ENCODE data around the gene BCL7A.

Gene BCL7A

GRCh38 chr12:122093098-122093883, 71.6 kb downstream of the BCL7A start:
- Histone ChIP-seq H3K4me1 (ENCODE audit: low read length) (no peaks in the 10 kb centered on the region), H3K36me3 (replicated peaks; ENCODE audit: insufficient read depth, low read length) (no peaks in the 10 kb centered on the region), H3K9me2 (replicated peaks; ENCODE audit: insufficient read depth, low read length) (no peaks in the 10 kb centered on the region), H3K4me3 (ENCODE audit: low read length) (no peak overlapping the region), H3K79me2 (ENCODE audit: low read length) (peaks cover 95% of the 10 kb centered on the region), H2AFZ (ENCODE audit: low read length) (no peak overlapping the region), H3K9ac (ENCODE audit: low read length) (no peak overlapping the region), H3K9me3 (replicated peaks; ENCODE audit: insufficient read depth, low read length) (no peaks in the 10 kb centered on the region), H4K20me1 (ENCODE audit: insufficient read depth, low read length) (no peaks in the 10 kb centered on the region), H3F3A (ENCODE audit: insufficient read depth, low read length) (no peaks in the 10 kb centered on the region), H3K27me3 (replicated peaks; ENCODE audit: insufficient read depth, low read length) (no peaks in the 10 kb centered on the region), H3K4me2 (ENCODE audit: low read depth, low read length) (no peak overlapping the region), H3K27ac (ENCODE audit: low read length) (no peak overlapping the region)
- DNase-seq = no peak
- TF ChIP-seq EZH2phosphoT487 (IDR thresholded peaks at IDR 0.05; ENCODE audit: low read length) (no peak), CTCF (IDR thresholded peaks at IDR 0.05; ENCODE audit: low read length) (no peak)

- no peak overlapping the region for H3K4me3 ChIP-seq (ENCODE audit: low read length)
- no peaks in the 10 kb centered on the region for H3K27me3 ChIP-seq (replicated peaks; ENCODE audit: insufficient read depth, low read length)
- peaks cover 95% of the 10 kb centered on the region for H3K79me2 ChIP-seq (ENCODE audit: low read length)
- H3K4me2 ChIP-seq (ENCODE audit: low read depth, low read length) = no peak overlapping the region
- no peak overlapping the region for H3K27ac ChIP-seq (ENCODE audit: low read length)
- H3F3A ChIP-seq (ENCODE audit: insufficient read depth, low read length) = no peaks in the 10 kb centered on the region
- no peak for TF ChIP-seq EZH2 (optimal IDR thresholded peaks at IDR 0.05; ENCODE audit: low read depth, low read length)
- TF ChIP-seq EZH2phosphoT487 (IDR thresholded peaks at IDR 0.05; ENCODE audit: low read length) = no peak
- no peak for TF ChIP-seq CTCF (IDR thresholded peaks at IDR 0.05; ENCODE audit: low read length)
- no peaks in the 10 kb centered on the region for H3K36me3 ChIP-seq (replicated peaks; ENCODE audit: insufficient read depth, low read length)
- H3K9ac ChIP-seq (ENCODE audit: low read length) = no peak overlapping the region
- DNase-seq = no peak
- no peaks in the 10 kb centered on the region for H3K9me3 ChIP-seq (replicated peaks; ENCODE audit: insufficient read depth, low read length)
- no peak overlapping the region for H2AFZ ChIP-seq (ENCODE audit: low read length)
- no peaks in the 10 kb centered on the region for H4K20me1 ChIP-seq (ENCODE audit: insufficient read depth, low read length)
- H3K9me2 ChIP-seq (replicated peaks; ENCODE audit: insufficient read depth, low read length) = no peaks in the 10 kb centered on the region
- H3K4me1 ChIP-seq (ENCODE audit: low read length) = no peaks in the 10 kb centered on the region
Observed at GRCh38 chr12:122094137-122094734, 72.6 kb downstream of the BCL7A start.

DNA sequence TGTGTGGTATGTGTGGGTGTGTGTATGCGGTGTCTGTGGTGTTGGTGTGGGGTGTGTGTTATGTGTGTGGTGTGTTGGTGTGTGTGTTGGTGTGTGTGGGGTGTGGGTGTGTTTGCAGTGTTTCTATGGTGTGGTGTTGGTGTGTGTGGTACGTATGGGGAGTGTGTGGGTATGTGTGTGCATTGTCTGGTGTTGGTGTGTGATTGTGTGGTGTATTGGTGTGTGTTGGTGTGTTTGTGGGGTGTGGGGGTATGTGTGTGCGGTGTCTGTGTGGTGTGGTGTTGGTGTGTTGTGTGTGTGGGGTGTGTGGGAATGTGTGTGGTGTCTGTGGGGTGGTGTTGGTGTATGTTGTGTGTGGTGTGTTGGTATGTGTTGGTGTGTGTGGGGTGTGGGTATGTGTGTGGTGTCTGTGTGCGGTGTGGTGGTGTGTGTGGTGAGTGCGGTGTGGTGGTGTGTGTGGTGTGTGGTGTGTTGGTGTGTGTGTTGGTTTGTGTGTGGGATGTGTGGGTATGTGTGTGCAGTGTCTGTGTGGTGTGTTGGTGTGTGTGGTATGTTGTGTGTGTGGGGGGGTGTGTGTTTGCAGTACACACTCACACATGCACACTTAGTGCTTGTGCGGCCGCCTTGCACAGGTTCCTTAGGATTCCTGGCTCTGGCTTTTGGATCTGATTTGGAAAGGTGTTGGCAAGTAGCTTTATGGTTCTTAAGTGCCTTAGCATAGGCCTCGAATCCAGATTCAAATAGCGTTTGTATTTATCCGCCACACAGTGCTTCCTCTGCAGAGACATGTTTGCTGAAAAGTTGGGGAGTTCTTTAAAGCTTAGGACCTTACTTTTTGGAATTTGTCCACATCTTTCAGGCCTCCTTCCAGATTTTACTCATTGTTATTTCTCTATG, 73.3 kb downstream of the BCL7A start:
- no peak overlapping the region for H3K4me2 ChIP-seq (ENCODE audit: low read depth, low read length)
- H3K9me3 ChIP-seq (replicated peaks; ENCODE audit: insufficient read depth, low read length) = no peaks in the 10 kb centered on the region
- peaks cover 95% of the 10 kb centered on the region for H3K79me2 ChIP-seq (ENCODE audit: low read length)
- no peak overlapping the region for H3K4me3 ChIP-seq (ENCODE audit: low read length)
- H3K36me3 ChIP-seq (replicated peaks; ENCODE audit: insufficient read depth, low read length) = no peaks in the 10 kb centered on the region
- DNase-seq = no peak
- no peaks in the 10 kb centered on the region for H3K27me3 ChIP-seq (replicated peaks; ENCODE audit: insufficient read depth, low read length)
- H3F3A ChIP-seq (ENCODE audit: insufficient read depth, low read length) = no peaks in the 10 kb centered on the region
- H3K9ac ChIP-seq (ENCODE audit: low read length) = no peak overlapping the region
- TF ChIP-seq CTCF (IDR thresholded peaks at IDR 0.05; ENCODE audit: low read length) (no peak), EZH2 (optimal IDR thresholded peaks at IDR 0.05; ENCODE audit: low read depth, low read length) (no peak)
- H4K20me1 ChIP-seq (ENCODE audit: insufficient read depth, low read length) = no peaks in the 10 kb centered on the region
- H3K9me2 ChIP-seq (replicated peaks; ENCODE audit: insufficient read depth, low read length) = no peaks in the 10 kb centered on the region
- no peak overlapping the region for H2AFZ ChIP-seq (ENCODE audit: low read length)
- no peaks in the 10 kb centered on the region for H3K4me1 ChIP-seq (ENCODE audit: low read length)
- H3K27ac ChIP-seq (ENCODE audit: low read length) = no peak overlapping the region
